ENCODE results near the gene PHLPP1.

The PHLPP1 gene

DNA sequence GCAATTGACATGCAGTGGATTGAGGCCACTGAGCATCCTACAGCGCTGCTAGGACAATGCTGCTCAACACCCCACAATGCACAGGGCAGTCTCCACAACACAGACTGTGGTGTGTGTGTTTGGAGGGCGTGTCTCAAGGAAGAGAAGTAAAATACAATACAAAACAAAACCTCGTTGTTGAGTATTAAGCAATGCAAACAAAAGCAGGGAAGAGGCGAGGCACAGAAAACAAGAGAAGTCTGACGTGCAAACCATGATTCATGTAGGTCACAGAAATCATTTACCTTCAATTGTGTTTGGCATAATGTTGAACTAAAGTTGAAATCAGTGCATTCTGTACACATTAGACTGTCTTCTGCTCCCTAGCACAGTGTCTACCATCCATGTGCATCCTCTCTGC, 260.9 kb downstream of the PHLPP1 start:
- no peak for DNase-seq (ENCODE audit: low read depth in 2 of 2, low spot score in 1 of 2)

DNA sequence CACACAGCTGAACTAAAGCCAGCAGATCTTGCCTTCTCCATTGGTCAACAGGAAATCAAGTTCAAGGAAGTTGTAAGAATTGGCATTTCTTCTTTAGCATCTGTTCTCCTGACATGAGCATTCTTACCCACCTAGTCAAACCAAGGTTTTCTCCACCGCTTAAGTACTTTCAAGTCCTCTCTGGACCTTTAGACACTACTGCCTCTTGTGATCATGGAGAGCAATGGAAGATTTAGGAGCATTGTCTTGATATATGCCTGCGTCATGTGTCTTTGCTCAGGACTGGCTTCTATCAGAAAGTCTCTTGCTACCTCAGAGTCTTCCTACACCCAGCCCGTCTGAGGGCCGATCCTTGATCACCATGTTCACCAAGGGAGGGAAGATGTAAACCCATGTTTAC, 262.2 kb downstream of the PHLPP1 start:
- DNase-seq (ENCODE audit: low read depth in 2 of 2, low spot score in 1 of 2): no peak

DNA sequence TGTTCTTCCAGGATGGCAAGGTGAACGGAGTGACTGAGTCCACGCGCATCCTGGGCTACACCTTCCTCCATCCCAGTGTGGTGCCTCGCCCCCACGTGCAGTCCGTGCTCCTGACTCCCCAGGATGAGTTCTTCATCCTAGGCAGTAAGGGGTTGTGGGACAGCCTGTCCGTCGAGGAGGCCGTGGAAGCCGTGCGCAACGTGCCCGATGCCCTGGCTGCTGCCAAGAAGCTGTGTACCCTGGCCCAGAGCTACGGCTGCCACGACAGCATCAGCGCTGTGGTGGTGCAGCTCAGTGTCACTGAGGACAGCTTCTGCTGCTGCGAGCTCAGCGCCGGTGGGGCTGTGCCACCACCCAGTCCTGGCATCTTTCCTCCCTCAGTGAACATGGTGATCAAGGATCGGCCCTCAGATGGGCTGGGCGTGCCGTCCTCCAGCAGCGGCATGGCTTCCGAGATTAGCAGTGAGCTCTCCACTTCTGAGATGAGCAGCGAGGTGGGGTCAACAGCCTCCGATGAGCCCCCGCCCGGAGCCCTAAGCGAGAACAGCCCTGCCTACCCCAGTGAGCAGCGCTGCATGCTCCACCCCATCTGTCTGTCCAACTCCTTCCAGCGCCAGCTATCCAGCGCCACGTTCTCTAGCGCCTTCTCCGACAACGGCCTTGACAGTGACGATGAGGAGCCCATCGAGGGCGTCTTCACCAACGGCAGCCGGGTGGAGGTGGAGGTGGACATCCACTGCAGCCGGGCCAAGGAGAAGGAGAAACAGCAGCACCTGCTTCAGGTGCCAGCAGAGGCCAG, 263.1 kb downstream of the PHLPP1 start:
- DNase-seq (ENCODE audit: low read depth in 2 of 2, low spot score in 1 of 2): no peak

DNA sequence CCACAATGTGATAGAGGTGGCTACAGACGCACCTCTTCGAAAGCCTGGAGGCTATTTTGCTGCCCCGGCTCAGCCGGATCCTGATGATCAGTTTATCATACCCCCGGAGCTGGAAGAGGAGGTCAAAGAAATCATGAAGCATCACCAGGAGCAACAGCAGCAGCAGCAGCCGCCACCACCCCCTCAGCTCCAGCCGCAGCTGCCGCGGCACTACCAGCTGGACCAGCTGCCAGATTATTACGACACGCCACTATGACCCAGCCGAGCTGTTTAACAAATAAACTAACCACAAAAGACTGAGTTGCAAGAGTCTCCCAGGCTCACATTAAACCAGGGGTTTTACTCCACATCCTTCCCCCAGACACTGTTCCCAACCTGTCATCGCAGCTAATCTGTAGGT, 263.8 kb downstream of the PHLPP1 start:
- DNase-seq (ENCODE audit: low read depth in 2 of 2, low spot score in 1 of 2): no peak

DNA sequence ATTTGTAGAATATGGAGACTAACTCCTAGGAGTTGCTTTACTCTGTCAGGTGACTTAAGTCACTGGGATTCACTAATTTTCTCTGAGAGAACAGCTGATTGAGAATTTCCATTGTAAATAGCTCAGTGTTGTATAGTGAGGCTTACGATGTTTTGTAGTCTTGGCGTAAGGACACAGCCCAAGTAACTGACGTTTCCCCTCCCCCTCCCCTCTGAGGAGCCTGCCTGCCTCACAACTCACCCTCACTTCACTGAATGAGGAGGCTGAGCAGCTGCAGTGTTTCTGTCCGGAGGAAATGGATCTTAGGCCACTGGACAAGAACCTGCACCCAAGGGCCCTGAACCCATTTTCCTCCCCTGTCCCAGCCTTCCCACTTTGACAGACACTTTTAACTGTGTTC, 264.6 kb downstream of the PHLPP1 start:
- DNase-seq (ENCODE audit: low read depth in 2 of 2, low spot score in 1 of 2): no peak

DNA sequence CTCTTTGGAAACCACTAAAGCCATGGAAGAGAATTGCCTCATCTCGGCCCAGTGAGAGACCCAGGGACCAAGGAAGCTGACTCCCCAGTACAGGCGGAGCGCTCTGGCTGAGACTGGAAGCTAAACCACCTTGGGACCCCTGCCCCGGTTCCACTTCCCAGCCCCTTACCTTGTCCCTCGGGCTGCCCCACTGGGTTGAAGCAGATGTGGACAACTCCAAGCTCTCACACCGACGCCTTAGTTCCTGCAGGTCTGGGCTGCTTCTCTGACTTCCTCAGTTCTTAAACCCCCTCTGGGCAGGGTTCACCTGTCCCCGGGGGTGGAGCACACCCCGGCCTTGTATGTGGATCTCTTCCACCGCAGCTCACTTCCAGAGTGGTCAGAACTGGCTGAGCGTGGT, 266.2 kb downstream of the PHLPP1 start:
- DNase-seq (ENCODE audit: low read depth in 2 of 2, low spot score in 1 of 2): no peak

DNA sequence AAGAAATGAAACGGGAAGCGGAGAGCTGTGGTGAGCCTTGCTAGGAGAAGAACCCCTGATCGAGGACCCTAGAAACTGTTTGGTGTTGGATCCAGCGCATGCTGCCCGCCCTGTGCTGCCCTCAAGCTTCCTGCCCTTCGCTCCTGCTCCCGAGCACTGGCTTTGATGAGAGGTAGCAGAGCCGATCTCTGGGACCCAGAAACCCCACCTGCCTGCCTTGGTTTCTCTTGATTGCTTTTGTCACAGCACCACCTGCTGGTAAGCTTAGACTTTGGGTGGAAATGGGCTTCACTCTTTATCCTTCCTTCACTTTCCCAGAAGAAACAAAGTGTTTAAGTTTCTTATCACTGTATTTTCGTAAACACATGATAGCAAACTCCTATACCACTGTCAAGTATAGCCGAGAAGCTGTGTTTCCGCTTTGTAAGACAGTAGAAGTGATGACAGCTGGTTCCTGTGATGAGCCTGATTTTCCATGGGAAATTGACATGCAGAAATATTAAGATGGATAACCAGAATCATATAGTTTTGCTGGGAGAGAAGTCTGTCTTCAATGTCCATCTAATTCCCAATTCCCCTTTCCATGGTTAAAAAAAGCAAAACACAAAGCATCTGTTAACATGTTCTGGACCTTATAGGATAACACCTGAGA, 267.4 kb downstream of the PHLPP1 start:
- DNase-seq (ENCODE audit: low read depth in 2 of 2, low spot score in 1 of 2): peak; percentile 22 to 25

DNA sequence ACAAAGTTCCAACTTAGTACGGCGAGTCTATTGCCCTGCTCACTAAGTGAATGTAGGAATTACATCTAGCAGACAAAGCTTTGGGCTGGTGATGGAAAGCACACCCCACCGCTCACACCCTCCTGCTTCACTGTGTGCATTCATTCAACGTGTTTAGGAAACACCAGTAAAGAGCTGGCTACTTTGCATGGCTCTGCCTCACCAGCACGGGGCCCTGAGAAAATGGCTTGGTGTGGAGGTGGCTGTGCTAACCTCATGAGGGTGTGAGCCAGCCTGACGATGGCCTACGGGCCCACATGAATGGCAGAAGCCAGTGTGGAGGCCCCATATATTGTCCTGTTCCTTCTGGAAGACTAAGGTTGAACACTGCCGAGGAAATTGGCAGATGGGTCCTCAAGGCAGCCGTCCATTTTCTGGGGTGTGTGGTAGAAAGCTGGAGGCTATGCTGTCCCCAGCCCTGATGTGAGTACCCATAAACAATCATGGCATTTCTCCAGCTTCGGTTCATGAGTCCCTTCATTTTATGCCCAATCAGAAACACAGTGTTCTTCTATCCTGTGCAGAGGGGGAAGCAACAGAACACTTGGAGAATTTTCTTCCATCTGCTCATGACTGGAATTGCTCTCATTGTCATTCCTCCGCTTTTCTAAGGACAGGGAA, 269.4 kb downstream of the PHLPP1 start:
- DNase-seq (ENCODE audit: low read depth in 2 of 2, low spot score in 1 of 2): no peak

DNA sequence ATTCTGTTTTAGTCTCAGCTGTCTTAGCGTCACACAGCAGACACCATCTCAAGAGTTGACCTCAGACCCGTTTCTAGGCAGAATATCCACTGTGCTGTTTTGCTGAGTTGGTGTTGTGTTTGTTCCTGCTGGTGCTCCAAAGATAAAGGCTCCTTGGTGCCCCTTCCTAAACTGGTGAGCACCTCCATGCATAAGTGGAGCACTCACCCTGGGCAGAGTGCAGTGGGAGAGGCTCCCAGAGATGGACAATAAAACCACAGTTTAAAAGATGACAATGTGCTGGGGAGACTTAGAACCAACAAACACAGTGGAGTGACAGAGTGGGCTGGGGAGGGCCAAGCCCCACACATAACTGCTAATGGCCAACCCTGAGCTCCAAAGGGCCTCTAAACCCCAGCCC, 271.1 kb downstream of the PHLPP1 start:
- no peak for DNase-seq (ENCODE audit: low read depth in 2 of 2, low spot score in 1 of 2)

DNA sequence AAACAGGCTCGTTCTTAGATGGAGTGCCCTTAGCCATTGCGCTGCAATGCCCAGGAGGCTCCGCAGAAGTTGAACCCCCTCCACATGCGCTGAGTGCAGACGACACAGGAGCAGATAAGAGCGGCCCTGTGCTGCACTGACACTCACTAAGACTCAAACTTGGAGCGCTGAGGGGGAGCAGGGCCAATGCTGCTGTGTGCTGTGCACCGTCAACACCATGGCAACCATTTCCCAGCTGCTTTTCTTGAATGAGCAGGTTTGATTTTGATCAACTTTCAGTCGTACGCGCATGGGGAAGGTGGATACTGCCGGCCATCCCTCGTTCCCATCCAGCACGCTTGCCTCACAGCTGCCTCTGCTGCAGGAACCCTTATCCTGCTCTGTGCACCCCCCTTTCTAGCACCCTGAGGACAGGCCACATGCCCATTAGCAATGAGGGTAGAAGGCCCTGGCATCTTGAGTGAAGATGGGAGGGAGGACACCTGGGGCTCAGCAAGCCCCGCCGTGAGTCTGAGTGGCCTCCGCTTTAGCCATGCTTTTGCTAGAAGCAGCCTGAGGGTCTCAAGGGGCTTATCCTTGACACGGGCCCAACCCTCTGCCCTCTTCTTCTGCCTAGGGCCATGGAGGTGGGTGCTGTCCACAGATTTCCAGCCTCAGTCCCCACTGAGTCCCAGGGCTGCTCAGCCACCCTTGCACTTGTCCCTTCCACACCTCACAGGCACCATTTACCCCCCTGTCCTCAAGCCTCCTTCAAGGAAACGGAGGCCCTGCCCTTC, 271.9 kb downstream of the PHLPP1 start:
- DNase-seq (ENCODE audit: low read depth in 2 of 2, low spot score in 1 of 2): no peak

DNA sequence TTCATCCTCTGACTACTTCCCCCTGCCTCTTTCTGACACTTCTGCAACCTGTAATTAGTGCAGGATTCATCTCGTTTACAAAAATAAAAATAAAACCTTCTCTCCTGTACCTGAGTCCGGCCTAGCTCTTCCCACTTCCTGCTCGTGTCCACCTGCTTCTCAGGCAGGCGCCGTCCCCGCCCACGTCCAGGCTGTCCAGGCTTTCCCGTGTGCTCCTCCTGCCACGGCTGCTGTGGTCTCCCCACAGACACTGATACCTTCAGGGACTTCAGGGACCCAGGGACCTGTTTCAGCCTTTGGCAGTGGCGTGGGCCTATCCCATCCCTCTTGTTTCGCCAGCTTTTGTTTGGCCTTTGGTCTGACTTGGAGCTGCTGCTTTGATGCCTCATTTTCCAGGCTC, 272.5 kb downstream of the PHLPP1 start:
- DNase-seq (ENCODE audit: low read depth in 2 of 2, low spot score in 1 of 2): no peak

DNA sequence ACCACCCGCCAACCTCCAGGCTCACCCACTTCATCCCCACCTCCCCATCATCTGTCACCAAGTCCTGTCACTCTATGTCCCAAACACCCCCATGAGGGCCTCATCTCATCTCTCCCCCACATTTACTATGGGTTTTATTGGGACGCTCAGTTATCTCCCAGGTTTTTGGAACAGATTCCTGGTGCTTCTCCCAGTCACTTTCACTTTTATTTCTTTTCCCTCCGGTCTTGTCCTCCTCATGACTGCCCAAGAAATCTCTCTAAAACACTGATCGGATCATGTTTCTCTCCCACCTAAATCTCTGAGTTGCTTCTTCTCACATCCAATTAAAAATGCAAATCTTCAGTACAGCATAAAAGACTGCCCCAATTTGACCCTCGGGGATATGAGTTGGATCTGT, 273.1 kb downstream of the PHLPP1 start:
- no peak for DNase-seq (ENCODE audit: low read depth in 2 of 2, low spot score in 1 of 2)

DNA sequence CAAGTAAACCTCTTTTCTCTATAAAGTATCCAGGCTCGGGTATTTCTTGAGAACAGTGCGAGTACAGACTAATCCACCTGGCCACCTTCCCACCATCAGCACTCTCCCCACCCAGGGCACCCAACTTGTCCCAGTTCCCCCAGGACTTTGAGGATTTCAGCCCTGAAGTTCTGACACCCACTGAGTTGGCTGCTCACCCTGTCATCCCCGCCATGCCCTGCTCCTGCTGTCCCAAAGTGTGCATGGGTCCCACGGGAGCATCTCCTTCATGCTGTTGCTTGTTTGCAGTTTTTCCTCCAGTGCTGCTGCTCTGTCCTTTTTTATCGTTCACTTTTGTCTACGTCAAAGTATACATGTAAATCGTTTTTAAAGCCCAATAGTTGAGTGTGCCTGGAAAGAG, 273.9 kb downstream of the PHLPP1 start:
- no peak for DNase-seq (ENCODE audit: low read depth in 2 of 2, low spot score in 1 of 2)

DNA sequence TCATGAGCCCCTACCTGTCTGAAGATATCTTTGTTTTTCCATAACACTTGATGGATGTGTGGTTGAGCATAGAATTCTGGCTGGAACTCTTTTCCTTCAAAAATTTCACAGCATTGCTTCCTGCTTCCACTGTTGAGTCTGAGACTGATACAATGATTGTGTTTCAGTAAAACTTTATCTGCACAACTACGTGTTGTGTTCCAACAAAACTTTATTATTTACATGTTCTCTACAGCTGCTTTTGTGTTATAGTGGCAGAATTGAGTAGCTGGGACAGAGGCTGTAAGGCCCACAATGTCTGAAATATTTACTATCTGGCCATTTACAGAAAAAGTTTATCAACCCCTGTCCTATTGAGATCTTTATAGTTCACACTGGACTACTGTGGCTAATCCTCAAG, 275.3 kb downstream of the PHLPP1 start:
- no peak for DNase-seq (ENCODE audit: low read depth in 2 of 2, low spot score in 1 of 2)

DNA sequence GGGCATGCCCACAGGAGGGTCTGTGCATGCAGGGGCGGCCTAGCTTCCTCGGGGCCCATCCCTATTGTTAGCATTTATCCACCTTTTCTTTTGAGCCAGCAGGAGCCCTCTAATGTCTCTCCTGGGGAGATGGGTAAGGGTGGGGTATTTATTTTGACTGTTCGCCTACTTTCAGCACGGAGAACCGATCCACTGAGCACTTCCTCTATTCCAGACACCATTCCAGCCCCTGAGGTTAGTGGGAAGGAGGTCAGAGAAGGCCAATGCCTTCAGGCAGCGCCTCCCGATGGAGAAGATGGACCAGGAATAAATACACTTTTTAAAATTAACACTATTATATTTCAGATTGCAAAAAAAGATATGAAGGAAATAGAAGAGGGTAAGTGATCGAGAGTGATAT, 276.0 kb downstream of the PHLPP1 start:
- no peak for DNase-seq (ENCODE audit: low read depth in 2 of 2, low spot score in 1 of 2)

DNA sequence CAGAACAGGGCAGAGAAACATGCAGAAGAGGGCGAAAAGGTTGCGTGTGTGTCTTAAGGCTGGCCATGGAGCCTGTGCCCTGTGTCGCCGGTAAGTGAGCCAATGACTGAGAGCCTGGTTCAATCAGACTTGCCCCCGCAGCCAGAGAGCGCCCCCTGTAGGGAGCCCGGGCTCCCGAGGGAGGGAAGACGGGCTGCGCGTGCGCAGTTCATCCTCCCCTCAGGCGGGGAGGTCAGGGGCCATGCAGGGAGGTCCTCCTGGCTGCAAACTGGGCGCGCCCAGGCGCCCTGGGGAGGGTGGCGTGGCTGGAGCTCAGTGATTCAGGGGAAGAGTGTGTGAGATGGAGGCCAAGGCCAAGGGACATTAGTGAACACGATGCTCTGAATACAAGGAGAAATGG, 276.6 kb downstream of the PHLPP1 start:
- no peak for DNase-seq (ENCODE audit: low read depth in 2 of 2, low spot score in 1 of 2)

DNA sequence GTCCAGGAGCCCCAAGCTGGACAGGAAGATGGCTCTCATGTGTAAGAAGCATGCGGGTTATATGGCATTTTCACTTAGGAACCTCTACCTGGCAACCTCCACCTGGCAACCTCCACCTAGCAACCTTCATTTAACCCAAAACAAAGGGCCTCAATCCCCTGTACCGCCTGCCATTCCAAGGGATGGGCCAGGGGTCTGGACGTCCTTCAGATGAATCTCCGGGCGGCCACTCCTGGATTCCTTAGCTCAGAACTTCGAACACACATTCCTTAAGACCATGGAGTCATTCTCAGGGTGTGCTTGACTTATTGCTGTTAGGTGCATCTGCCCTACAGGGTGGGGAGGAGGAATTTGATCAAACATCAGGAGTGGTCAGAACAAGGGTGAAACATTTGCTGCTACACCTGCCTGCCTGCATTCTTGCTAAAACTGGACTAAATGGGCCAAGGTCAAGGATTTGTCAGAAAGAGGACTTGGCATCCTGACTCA, 277.6 kb downstream of the PHLPP1 start:
- no peak for DNase-seq (ENCODE audit: low read depth in 2 of 2, low spot score in 1 of 2)

DNA sequence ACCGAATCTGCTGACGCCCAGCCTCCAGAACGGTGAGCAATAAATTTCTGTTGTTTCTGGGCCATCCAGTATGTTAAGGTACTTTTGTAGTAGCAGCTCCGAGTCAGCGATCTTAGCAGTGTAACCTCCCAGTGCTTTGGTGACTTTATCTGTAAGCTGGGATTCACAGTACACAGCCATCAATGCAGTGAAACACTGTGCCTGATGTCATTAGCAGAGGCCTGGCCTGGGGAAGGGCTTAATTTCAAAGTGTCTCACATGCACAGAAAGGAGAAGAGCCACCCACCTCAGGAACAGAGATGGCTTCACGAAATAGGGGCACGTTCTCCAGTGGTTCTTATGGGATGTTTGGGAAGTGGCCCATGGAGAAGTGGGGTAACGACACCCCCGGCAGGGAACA, 281.2 kb downstream of the PHLPP1 start:
- DNase-seq (ENCODE audit: low read depth in 2 of 2, low spot score in 1 of 2): no peak

DNA sequence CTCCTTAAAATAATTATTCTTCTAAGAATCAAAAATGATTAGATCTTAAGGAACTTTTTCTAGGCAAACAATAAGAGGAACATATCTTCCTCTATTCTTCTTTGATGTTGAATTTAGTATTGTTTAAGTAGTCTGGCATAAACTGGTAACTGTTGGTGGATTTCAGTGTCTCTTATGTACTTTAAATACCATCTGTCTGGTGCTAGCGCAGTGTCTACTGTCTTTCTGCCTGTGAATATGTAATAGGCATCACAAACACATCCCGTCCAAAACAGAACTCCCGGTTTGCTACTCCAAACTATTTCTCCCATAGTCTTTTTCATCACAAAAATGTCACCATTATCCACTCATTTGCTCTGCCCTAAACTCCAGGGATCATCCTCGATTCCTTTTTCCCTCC, 281.7 kb downstream of the PHLPP1 start:
- DNase-seq (ENCODE audit: low read depth in 2 of 2, low spot score in 1 of 2): no peak

DNA sequence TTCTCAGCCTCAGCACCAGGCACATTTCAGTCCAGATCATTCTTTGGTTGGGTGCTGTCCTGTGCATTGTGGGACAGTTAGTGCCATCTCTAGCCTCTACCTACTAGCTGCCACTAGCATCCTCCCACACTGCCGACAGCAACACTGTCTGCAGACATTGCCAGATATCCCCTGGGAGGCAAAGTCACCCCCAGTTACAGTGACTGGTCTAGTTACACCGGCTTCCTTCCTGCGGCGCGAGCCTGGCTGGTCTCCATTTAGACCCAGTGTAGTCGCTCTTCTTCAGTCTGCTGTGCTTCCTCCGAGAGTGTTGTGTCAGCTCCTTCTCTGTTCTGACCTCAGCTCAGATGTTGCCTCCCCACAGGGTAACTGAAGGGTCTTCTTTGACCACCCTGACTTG, 283.1 kb downstream of the PHLPP1 start:
- DNase-seq (ENCODE audit: low read depth in 2 of 2, low spot score in 1 of 2): no peak

DNA sequence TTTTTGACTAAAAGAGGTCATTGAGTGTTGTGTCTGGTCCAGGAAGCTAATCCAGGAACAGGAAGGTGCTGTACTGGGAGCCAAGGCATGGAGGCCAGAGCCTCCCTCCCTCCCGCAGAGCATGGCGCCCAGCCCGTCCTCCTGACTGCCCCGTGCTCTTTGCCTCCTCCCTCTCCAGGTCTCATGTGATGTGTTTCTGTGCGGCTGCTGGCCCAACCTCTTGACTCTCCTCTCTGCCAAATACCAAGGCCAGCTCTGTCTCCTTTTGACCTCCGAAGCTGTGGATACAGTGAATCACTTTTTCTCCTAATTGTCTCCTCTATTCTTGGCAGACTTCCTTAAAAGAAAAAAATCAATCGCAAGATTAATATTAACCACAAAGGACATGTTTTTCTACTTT, 284.1 kb downstream of the PHLPP1 start:
- no peak for DNase-seq (ENCODE audit: low read depth in 2 of 2, low spot score in 1 of 2)

DNA sequence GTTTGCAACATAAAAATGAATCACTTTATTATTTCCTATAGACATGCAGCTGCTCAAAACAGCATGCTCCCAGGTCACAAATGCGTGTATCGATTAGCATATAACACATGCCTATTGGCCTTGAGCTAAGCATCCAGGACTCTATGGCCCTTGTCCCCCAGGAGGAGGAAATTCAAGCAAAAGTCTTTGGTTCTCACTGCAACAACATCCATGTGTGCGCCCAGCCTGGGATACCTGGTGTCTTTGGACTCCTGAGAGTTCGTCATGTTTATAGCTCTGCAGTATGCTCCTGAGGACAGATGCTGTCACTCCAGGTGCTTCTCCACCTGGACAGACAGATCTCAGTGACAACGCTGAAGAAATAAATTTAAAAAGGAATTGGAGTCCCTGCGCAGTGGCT, 284.6 kb downstream of the PHLPP1 start:
- no peak for DNase-seq (ENCODE audit: low read depth in 2 of 2, low spot score in 1 of 2)

Measured in stimulated activated CD8-positive, alpha-beta memory T cell treated with anti-CD3 and anti-CD28 coated beads, Interleukin-4, amount 100 ng/mL, for 1 hour (primary cell).